IMR-90 (cell line): ENCODE data around the gene LUZP1. TPM values are rescaled to one million over a fixed set of nuclear protein-coding genes. Genes with fewer than 3 reads are reported as not detected.

Source experiments
- ATAC-seq: fragments of 200-7000 bp; cut with Tn5 transposase; 2 replicates; pipeline ENCODE4 v1.9.1; 2020; ENCODE audit warnings: low read depth, mild to moderate bottlenecking, moderate library complexity
- BruUV-seq: library from RNA; stranded (reverse); fragments of 400-500 nt; replicated peaks from 2 replicates; lab custom pipeline; 2021; lab: Mats Ljungman, UMichigan
- CTCF ChIA-PET: fragments of 300-600 bp; formaldehyde crosslinking; extraction: SDS; loops from one replicate; lab custom pipeline; 2021; ENCODE audit warnings: antibody characterized with exemption; lab: Yijun Ruan, JAX
- POLR2A ChIA-PET: fragments of 300-600 bp; sonication (Branson Sonifier 250); formaldehyde crosslinking; loops from one replicate; lab custom pipeline; 2022; ENCODE audit warnings: antibody characterized with exemption; ENCODE audit not compliant: unreplicated experiment; lab: Charles Lee
- DNase-seq: peaks from one replicate; pipeline ENCODE4 v3.0.0; 2013
- H2AFZ ChIP-seq: replicated peaks from 2 replicates; pipeline ENCODE3; 2013; ENCODE audit warnings: low read length, mild to moderate bottlenecking; ENCODE audit not compliant: poor library complexity
- H2AK5ac ChIP-seq: 2 replicates; pipeline ENCODE4 v1.6.1; 2013; ENCODE audit warnings: low read depth, low read length, inconsistent platforms
- H2AK9ac ChIP-seq: replicated peaks from 2 replicates; pipeline ENCODE3; 2013; ENCODE audit warnings: mild to moderate bottlenecking, low read depth, low read length, moderate library complexity; ENCODE audit not compliant: poor library complexity
- H2BK120ac ChIP-seq: 2 replicates; pipeline ENCODE4 v1.6.1; 2013; ENCODE audit warnings: low read depth, low read length, inconsistent platforms
- H2BK15ac ChIP-seq: 3 replicates; pipeline ENCODE4 v1.6.1; 2013; ENCODE audit warnings: low read depth, low read length, inconsistent platforms
- H2BK20ac ChIP-seq: 2 replicates; pipeline ENCODE4 v1.6.1; 2013; ENCODE audit warnings: low read depth, mild to moderate bottlenecking, inconsistent platforms, low read length, moderate library complexity
- H2BK5ac ChIP-seq: 2 replicates; pipeline ENCODE4 v1.6.1; 2013; ENCODE audit warnings: mild to moderate bottlenecking, low read depth, low read length, inconsistent platforms; ENCODE audit not compliant: poor library complexity, severe bottlenecking
- H3K14ac ChIP-seq: replicated peaks from 2 replicates; pipeline ENCODE4 v1.6.1; 2013; ENCODE audit warnings: low read depth, low read length, inconsistent platforms
- H3K18ac ChIP-seq: 2 replicates; pipeline ENCODE4 v1.6.1; 2013; ENCODE audit warnings: low read depth, low read length, control low read depth
- H3K23ac ChIP-seq: 2 replicates; pipeline ENCODE4 v1.6.1; 2013; ENCODE audit warnings: low read depth, low read length, inconsistent platforms
- H3K27ac ChIP-seq: 2 replicates; pipeline ENCODE4 v1.5.1; 2013; ENCODE audit warnings: mild to moderate bottlenecking, control low read depth, low read length; ENCODE audit not compliant: insufficient read depth
- H3K27me3 ChIP-seq: 2 replicates; pipeline ENCODE4 v1.6.1; 2013; ENCODE audit warnings: low read length; ENCODE audit not compliant: control insufficient read depth, insufficient read depth
- H3K36me3 ChIP-seq: 2 replicates; pipeline ENCODE4 v1.6.1; 2013; ENCODE audit warnings: low read length, mixed read lengths; ENCODE audit not compliant: control insufficient read depth, insufficient read depth
- H3K4ac ChIP-seq: 2 replicates; pipeline ENCODE4 v1.6.1; 2013; ENCODE audit warnings: low read depth, low read length, inconsistent platforms
- H3K4me1 ChIP-seq: 2 replicates; pipeline ENCODE4 v1.6.1; 2013; ENCODE audit warnings: low read length, mixed read lengths; ENCODE audit not compliant: control insufficient read depth, insufficient read depth
- H3K4me2 ChIP-seq: 2 replicates; pipeline ENCODE4 v1.6.1; 2013; ENCODE audit warnings: low read depth, mild to moderate bottlenecking, control low read depth, low read length, moderate library complexity
- H3K4me3 ChIP-seq: 2 replicates; pipeline ENCODE4 v1.5.1; 2013; ENCODE audit warnings: low read depth, mild to moderate bottlenecking, control low read depth, low read length, moderate library complexity; ENCODE audit not compliant: insufficient read depth
- H3K56ac ChIP-seq: 2 replicates; pipeline ENCODE4 v1.6.1; 2013; ENCODE audit warnings: low read length, inconsistent platforms; ENCODE audit not compliant: insufficient read depth; ENCODE audit errors: extremely low read depth
- H3K79me1 ChIP-seq, 2 experiments: 2 replicates each; pipeline ENCODE4 v1.6.1; 2013; ENCODE audit warnings: low read length in 2 of 2, inconsistent platforms in 1 of 2, low read depth in 1 of 2
- H3K9ac ChIP-seq: 2 replicates; pipeline ENCODE4 v1.6.1; 2013; ENCODE audit warnings: low read depth, low read length, control low read depth
- H3K9me1 ChIP-seq: 2 replicates; pipeline ENCODE4 v1.6.1; 2013; ENCODE audit warnings: low read length, inconsistent platforms; ENCODE audit not compliant: insufficient read depth
- H3K9me3 ChIP-seq: 2 replicates; pipeline ENCODE4 v1.6.1; 2013; ENCODE audit warnings: low read length; ENCODE audit not compliant: control insufficient read depth, insufficient read depth
- H4K20me1 ChIP-seq: 2 replicates; pipeline ENCODE4 v1.6.1; 2013; ENCODE audit warnings: low read length, inconsistent platforms; ENCODE audit not compliant: insufficient read depth
- H4K5ac ChIP-seq: 2 replicates; pipeline ENCODE4 v1.6.1; 2013; ENCODE audit warnings: mild to moderate bottlenecking, low read depth, low read length, control low read depth
- H4K8ac ChIP-seq, 2 experiments: 2 replicates each; pipeline ENCODE4 v1.6.1; 2013; ENCODE audit warnings: low read depth in 2 of 2, low read length in 2 of 2, control low read depth in 1 of 2, inconsistent platforms in 1 of 2
- H4K91ac ChIP-seq: 2 replicates; pipeline ENCODE4 v1.6.1; 2013; ENCODE audit warnings: low read depth, low read length, inconsistent platforms; ENCODE audit not compliant: insufficient read depth
- BHLHE40 ChIP-seq: fragments of 150-350 bp; IDR thresholded peaks from 2 replicates; pipeline ENCODE4 v1.6.1; 2016; ENCODE audit warnings: mild to moderate bottlenecking, low read depth, low read length
- CEBPB ChIP-seq: IDR thresholded peaks from 2 replicates; pipeline ENCODE4 v1.6.1; 2012; ENCODE audit warnings: low read depth, low read length, improper control_type of control experiment
- FOS ChIP-seq: fragments of 150-350 bp; IDR thresholded peaks from 2 replicates; pipeline ENCODE4 v1.6.1; 2016; ENCODE audit warnings: low read depth, low read length
- MAFK ChIP-seq: IDR thresholded peaks from 2 replicates; pipeline ENCODE4 v1.6.1; 2012; ENCODE audit warnings: low read depth, low read length, improper control_type of control experiment
- MAZ ChIP-seq: IDR thresholded peaks from 2 replicates; pipeline ENCODE4 v1.6.1; 2012; ENCODE audit warnings: low read depth, mild to moderate bottlenecking, low read length, improper control_type of control experiment, moderate library complexity, borderline replicate concordance
- RAD21 ChIP-seq: IDR thresholded peaks from 2 replicates; pipeline ENCODE4 v1.6.1; 2012; ENCODE audit warnings: low read length, improper control_type of control experiment
- RCOR1 ChIP-seq: IDR thresholded peaks from 2 replicates; pipeline ENCODE4 v1.6.1; 2012; ENCODE audit warnings: mild to moderate bottlenecking, low read length, improper control_type of control experiment; ENCODE audit not compliant: insufficient replicate concordance
- WGBS, 2 experiments: methylation state at CpG; one replicate each; pipeline versions ENCODE4 v1.1.5 to v1.1.7; 2013; ENCODE audit warnings: missing lambda C conversion rate in 2 of 2; ENCODE audit not compliant: insufficient read length in 1 of 2; ENCODE audit errors: extremely low coverage in 2 of 2; 5-methylcytosine and 5-hydroxymethylcytosine counted together
- dilution Hi-C: fragments of 300-500 bp; cut with HindIII; formaldehyde crosslinking; loops from one replicate; pipeline ENCODE4 v1.14.3; 2018; ENCODE audit warnings: low sequenced_read_pairs; ENCODE audit not compliant: unreplicated experiment
- in situ Hi-C: fragments of 300-500 bp; cut with MboI; formaldehyde crosslinking; loops from 3 replicates; pipeline ENCODE4 v1.14.3; 2019; ENCODE audit warnings: low sequenced_read_pairs, inconsistent platforms, mixed read lengths
- intact Hi-C: fragments of 100-400 bp; cut with micrococcal nuclease; formaldehyde crosslinking; loops from 2 replicates; pipeline ENCODE4 v1.10.0; 2022
- polyA plus RNA-seq, 3 experiments: library from polyadenylated mRNA; depleted of rRNA; stranded (reverse); fragments of >200 nt; gene quantifications; 2 replicates each; pipeline ENCODE4 v1.2.3, GENCODE V29; 2012; ENCODE audit warnings: low replicate concordance in 1 of 3
- total RNA-seq: library from RNA; depleted of rRNA; stranded (reverse); fragments of >200 nt; gene quantifications from 2 replicates; pipeline ENCODE4 v1.2.3, GENCODE V29; 2012
- TF ChIP-seq, protein P1 (sequence below): fragments of 150-350 bp; IDR thresholded peaks from 2 replicates; pipeline ENCODE4 v1.6.1; 2017; ENCODE audit warnings: mild to moderate bottlenecking, antibody characterized with exemption, low read length, low read depth

LUZP1 gene
- total and polyA plus RNA-seq, 2 of the 4 experiments (the other 2 are of a cell fraction): 13.1 to 31.7 TPM

DNA sequence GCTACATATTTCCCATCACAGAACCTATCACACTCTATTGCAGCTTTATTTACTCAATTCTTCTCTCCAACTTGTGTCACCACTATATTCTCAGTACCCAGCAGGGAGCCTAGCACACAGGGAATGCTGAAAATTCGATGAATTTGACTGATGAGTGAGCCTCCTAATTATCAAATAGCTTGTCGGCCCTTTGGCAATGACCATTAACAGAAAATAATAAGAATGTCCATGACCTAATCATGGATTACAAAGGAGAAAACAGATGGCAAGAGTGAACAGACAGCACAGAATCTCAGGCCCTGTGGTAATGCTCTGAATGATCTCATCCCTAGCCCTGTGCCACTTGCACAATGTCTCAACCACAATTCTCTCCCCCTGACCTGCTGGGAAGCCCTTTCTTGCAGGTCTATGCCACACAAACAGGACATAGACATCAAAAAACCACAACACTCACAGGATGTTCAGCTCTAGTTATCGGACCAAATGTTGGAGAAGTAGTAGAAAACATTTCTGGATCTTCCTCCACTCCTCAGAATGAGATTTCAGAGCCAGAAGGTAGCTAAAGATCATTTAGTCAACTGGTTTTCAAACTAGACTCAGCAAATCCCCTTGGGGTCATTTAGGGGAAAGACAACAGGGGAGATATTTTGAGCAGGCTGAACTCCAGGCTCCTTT is 68.4 kb downstream of the LUZP1 start:
- H3K79me1 ChIP-seq: peaks cover 17 to 81% of the 10 kb centered on the region in 2 experiments
- no peak overlapping the region; a peak in 1 of 4 replicates for H4K8ac ChIP-seq
- TF ChIP-seq RCOR1: peak; percentile 98
- 0 out of 2 replicates have a peak, but pooled peaks have one; percentile 9 for TF ChIP-seq MAFK
- peak; percentile 78 for TF ChIP-seq BHLHE40
- TF ChIP-seq FOS: peak; percentile 56; the same call in 1 of the 2 replicates
- TF ChIP-seq, protein P1, sequence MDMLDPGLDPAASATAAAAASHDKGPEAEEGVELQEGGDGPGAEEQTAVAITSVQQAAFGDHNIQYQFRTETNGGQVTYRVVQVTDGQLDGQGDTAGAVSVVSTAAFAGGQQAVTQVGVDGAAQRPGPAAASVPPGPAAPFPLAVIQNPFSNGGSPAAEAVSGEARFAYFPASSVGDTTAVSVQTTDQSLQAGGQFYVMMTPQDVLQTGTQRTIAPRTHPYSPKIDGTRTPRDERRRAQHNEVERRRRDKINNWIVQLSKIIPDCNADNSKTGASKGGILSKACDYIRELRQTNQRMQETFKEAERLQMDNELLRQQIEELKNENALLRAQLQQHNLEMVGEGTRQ: no peak
- TF ChIP-seq RAD21: peak; percentile 4; the same call in 1 of the 2 replicates
- TF ChIP-seq MAZ: no peak
- peak; percentile 100 for TF ChIP-seq CEBPB
- no TSS peak for BruUV-seq
- H3K27me3 ChIP-seq: no peaks in the 10 kb centered on the region
- no peak overlapping the region for H2BK15ac ChIP-seq
- H3K9me3 ChIP-seq: no peaks in the 10 kb centered on the region
- H3K23ac ChIP-seq: peak overlapping the region; percentile 32; the same call in 1 of the 2 replicates
- H3K14ac ChIP-seq: no peak overlapping the region; the same call in 1 of the 2 replicates
- ChIA-PET POLR2A (interaction anchor here (0.6 kb wide), 1 partner anchor 150 kb away, joined by 6 read pairs; no protein-coding TSS in a partner anchor), CTCF (interaction anchor here (1.2 to 2.7 kb wide), 6 partner anchors 41 to 100 kb away, joined by 3 to 32 read pairs (median 3); no protein-coding TSS in a partner anchor)
- H2AFZ ChIP-seq: no peak overlapping the region
- peak overlapping the region; percentile 55; the same call in 1 of the 2 replicates for H3K27ac ChIP-seq
- peak overlapping the region; percentile 68; the same call in 1 of the 2 replicates for H3K4me2 ChIP-seq
- H2BK20ac ChIP-seq: peak overlapping the region; percentile 30; the same call in 1 of the 2 replicates
- H3K4ac ChIP-seq: peak overlapping the region; percentile 42; the same call in 1 of the 2 replicates
- peak overlapping the region; percentile 37 for H4K91ac ChIP-seq
- intact Hi-C loops (loop anchor here (5.0 kb wide), 1 partner anchor 172 kb away; no protein-coding TSS in a partner anchor), dilution Hi-C loops (no loop called here), in situ Hi-C loops (no loop called here)
- H2AK5ac ChIP-seq: no peak overlapping the region
- no peak overlapping the region for H3K56ac ChIP-seq
- peaks cover 64% of the 10 kb centered on the region for H4K20me1 ChIP-seq
- peaks cover 7% of the 10 kb centered on the region for H3K9me1 ChIP-seq
- no CpG with 5 or more reads among the region's 3 CpGs for WGBS, 2 experiments
- peaks cover 18% of the 10 kb centered on the region for H3K4me1 ChIP-seq
- no peak overlapping the region for H2AK9ac ChIP-seq
- ATAC-seq: peak; percentile 55
- no peak overlapping the region for H3K4me3 ChIP-seq
- DNase-seq: peak; percentile 96
- peak overlapping the region; percentile 67 for H2BK5ac ChIP-seq
- no peak overlapping the region for H3K9ac ChIP-seq
- H2BK120ac ChIP-seq: peak overlapping the region; percentile 9; the same call in 1 of the 2 replicates
- H3K18ac ChIP-seq: no peak overlapping the region; the same call in 1 of the 2 replicates
- H4K5ac ChIP-seq: no peak overlapping the region
- no peaks in the 10 kb centered on the region; the same call in 1 of the 2 replicates for H3K36me3 ChIP-seq
